ENCODE results near the gene TMEM232. TPM values are rescaled to one million over a fixed set of nuclear protein-coding genes. Genes with fewer than 3 reads are reported as not detected.
"Not testable (repeated sequence)": the region's sequence is repeated elsewhere in the genome, so short reads cannot be mapped to it uniquely, and the experiment has no call there.

Gene TMEM232
- total RNA-seq, 1 experiment from 2014 or later: 4.2 TPM

DNA sequence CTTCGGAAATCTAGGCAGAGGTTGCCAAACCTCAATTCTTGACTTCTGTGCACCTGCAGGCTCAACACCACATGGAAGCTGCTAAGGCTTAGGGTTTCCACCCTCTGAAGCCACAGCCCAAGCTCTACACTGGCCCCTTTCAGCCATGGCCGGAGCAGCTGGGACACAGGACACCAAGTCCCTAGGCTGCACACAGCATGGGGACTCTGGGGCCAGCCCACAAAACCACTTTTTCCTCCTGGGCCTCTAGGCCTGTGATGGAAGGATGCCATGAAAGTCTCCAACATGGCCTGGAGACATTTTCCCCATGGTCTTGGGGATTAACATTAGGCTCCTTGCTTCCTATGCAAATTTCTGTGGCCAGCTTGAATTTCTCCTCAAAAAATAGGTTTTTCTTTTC lies 5.0 kb upstream of the TMEM232 start:
- H3K79me2 ChIP-seq (ENCODE audit: low read length); DNase-seq; H3K9ac ChIP-seq (ENCODE audit: low read length); H2AFZ ChIP-seq (ENCODE audit: low read length); H3K9me3 ChIP-seq (ENCODE audit: low read length); H3K9me2 ChIP-seq (replicated peaks; ENCODE audit: insufficient read depth, low read length); H3K4me3 ChIP-seq (ENCODE audit: low read length); H3K27me3 ChIP-seq (ENCODE audit: low read length); H4K20me1 ChIP-seq (ENCODE audit: insufficient read depth, low read depth, low read length); H3K27ac ChIP-seq (ENCODE audit: low read length); H3K36me3 ChIP-seq (ENCODE audit: insufficient read depth, low read length); H3K4me2 ChIP-seq (ENCODE audit: low read depth, low read length, poor library complexity, severe bottlenecking): not testable (repeated sequence)
- peaks cover 16% of the 10 kb centered on the region for H3K4me1 ChIP-seq (ENCODE audit: low read length)

GRCh38 chr5:110727025-110727314 lies 499 bp upstream of the TMEM232 start:
- Histone ChIP-seq H3K36me3 (ENCODE audit: insufficient read depth, low read length) (no peaks in the 10 kb centered on the region), H3K27ac (ENCODE audit: low read length) (no peak overlapping the region), H3K79me2 (ENCODE audit: low read length) (no peaks in the 10 kb centered on the region), H3K4me3 (ENCODE audit: low read length) (peak overlapping the region; percentile 66), H3K9me3 (ENCODE audit: low read length) (no peaks in the 10 kb centered on the region), H2AFZ (ENCODE audit: low read length) (peak overlapping the region; percentile 100), H3K9ac (ENCODE audit: low read length) (peak overlapping the region; percentile 43), H3K4me2 (ENCODE audit: low read depth, low read length, poor library complexity, severe bottlenecking) (peak overlapping the region; percentile 90), H3K27me3 (ENCODE audit: low read length) (no peaks in the 10 kb centered on the region), H3K4me1 (ENCODE audit: low read length) (peaks cover 9% of the 10 kb centered on the region), H4K20me1 (ENCODE audit: insufficient read depth, low read depth, low read length) (no peaks in the 10 kb centered on the region), H3K9me2 (replicated peaks; ENCODE audit: insufficient read depth, low read length) (no peaks in the 10 kb centered on the region)
- no peak for DNase-seq

GRCh38 chr5:110718311-110718710 lies 8.2 kb downstream of the TMEM232 start:
- no peak overlapping the region for H3K27ac ChIP-seq (ENCODE audit: low read length)
- no peaks in the 10 kb centered on the region for H3K4me1 ChIP-seq (ENCODE audit: low read length)
- no peaks in the 10 kb centered on the region for H3K9me2 ChIP-seq (replicated peaks; ENCODE audit: insufficient read depth, low read length)
- no peak overlapping the region for H2AFZ ChIP-seq (ENCODE audit: low read length)
- no peak overlapping the region for H3K4me3 ChIP-seq (ENCODE audit: low read length)
- H3K36me3 ChIP-seq (ENCODE audit: insufficient read depth, low read length): no peaks in the 10 kb centered on the region
- no peak for DNase-seq
- no peak overlapping the region for H3K4me2 ChIP-seq (ENCODE audit: low read depth, low read length, poor library complexity, severe bottlenecking)
- H3K9ac ChIP-seq (ENCODE audit: low read length): no peak overlapping the region
- H4K20me1 ChIP-seq (ENCODE audit: insufficient read depth, low read depth, low read length): no peaks in the 10 kb centered on the region
- no peaks in the 10 kb centered on the region for H3K9me3 ChIP-seq (ENCODE audit: low read length)
- no peaks in the 10 kb centered on the region for H3K79me2 ChIP-seq (ENCODE audit: low read length)
- H3K27me3 ChIP-seq (ENCODE audit: low read length): no peaks in the 10 kb centered on the region

DNA sequence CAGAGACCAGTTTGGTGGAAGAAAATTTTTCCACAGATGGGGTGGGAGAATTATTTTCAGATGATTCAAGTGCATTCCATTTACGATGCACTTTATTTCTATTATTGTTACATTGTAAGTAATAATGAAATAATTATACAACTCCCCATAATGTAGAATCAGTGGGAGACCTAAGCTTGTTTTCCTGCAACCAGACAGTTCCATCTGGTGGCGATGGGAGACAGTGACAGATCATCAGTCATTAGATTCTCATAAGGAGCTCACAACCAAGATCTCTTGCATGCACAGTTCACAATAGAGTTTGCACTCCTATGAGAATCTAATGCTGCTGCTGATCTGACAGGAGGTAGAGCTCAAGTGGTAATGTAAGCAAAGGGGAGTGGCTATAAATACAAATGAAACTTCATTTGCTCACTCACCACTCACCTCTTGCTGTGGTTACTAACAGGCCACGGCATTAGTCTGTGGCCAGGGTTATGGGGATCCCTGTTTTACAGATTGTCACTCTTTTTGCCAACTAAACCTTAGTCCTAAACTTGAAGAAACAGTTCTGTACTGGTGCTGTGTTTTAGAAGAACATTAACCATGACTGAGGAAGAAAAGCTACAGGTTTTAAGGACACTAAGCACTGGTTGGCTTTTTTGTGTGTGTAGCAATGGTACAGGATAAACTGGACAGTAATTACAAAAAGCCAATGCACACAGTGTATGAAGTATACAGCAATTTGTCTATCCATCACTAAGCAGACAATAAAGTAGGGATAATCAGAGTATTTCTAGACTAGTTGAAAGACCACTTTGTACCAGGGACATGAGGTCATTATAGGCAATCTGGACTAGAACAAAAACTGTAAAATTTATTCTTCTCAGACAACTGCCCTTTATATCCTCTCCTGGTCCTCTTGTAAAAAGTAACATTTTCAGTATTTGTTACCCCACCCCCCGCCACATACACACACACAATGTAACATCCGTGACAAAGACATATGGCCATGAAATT lies 9.9 kb downstream of the TMEM232 start:
- Histone ChIP-seq H3K4me3 (ENCODE audit: low read length) (no peak overlapping the region), H3K9ac (ENCODE audit: low read length) (no peak overlapping the region), H3K4me2 (ENCODE audit: low read depth, low read length, poor library complexity, severe bottlenecking) (no peak overlapping the region), H4K20me1 (ENCODE audit: insufficient read depth, low read depth, low read length) (no peaks in the 10 kb centered on the region), H3K4me1 (ENCODE audit: low read length) (no peaks in the 10 kb centered on the region), H2AFZ (ENCODE audit: low read length) (no peak overlapping the region), H3K79me2 (ENCODE audit: low read length) (no peaks in the 10 kb centered on the region), H3K36me3 (ENCODE audit: insufficient read depth, low read length) (no peaks in the 10 kb centered on the region), H3K9me3 (ENCODE audit: low read length) (no peaks in the 10 kb centered on the region), H3K9me2 (replicated peaks; ENCODE audit: insufficient read depth, low read length) (no peaks in the 10 kb centered on the region), H3K27ac (ENCODE audit: low read length) (no peak overlapping the region), H3K27me3 (ENCODE audit: low read length) (no peaks in the 10 kb centered on the region)
- DNase-seq: no peak

GRCh38 chr5:110707260-110707844 lies 19.1 kb downstream of the TMEM232 start:
- Histone ChIP-seq H3K27ac (ENCODE audit: low read length) (no peak overlapping the region), H3K9me2 (replicated peaks; ENCODE audit: insufficient read depth, low read length) (no peaks in the 10 kb centered on the region), H3K27me3 (ENCODE audit: low read length) (no peaks in the 10 kb centered on the region), H3K4me3 (ENCODE audit: low read length) (no peak overlapping the region), H2AFZ (ENCODE audit: low read length) (no peak overlapping the region), H3K4me2 (ENCODE audit: low read depth, low read length, poor library complexity, severe bottlenecking) (no peak overlapping the region), H3K79me2 (ENCODE audit: low read length) (no peaks in the 10 kb centered on the region), H3K9ac (ENCODE audit: low read length) (no peak overlapping the region), H3K4me1 (ENCODE audit: low read length) (no peaks in the 10 kb centered on the region), H3K36me3 (ENCODE audit: insufficient read depth, low read length) (no peaks in the 10 kb centered on the region), H3K9me3 (ENCODE audit: low read length) (no peaks in the 10 kb centered on the region), H4K20me1 (ENCODE audit: insufficient read depth, low read depth, low read length) (no peaks in the 10 kb centered on the region)
- DNase-seq: no peak

DNA sequence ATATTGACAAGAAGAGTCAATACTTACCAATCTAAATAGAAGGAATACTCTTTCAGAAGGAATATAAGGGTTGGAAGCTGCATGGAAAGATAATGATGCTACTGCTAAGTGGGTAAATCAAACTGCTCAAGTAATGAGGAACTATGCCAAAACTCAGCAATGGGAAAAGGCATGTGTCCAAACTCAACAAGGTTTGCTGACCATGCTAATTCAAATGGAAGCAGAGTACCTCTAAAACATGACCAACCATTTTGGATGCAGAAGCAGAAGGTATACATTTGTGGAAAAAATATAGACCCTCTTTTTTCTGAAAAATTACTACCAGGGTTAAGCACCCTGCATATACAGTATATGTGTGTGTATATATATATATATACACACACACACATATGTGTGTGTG lies 21.1 kb downstream of the TMEM232 start:
- H2AFZ ChIP-seq (ENCODE audit: low read length): no peak overlapping the region
- no peaks in the 10 kb centered on the region for H3K36me3 ChIP-seq (ENCODE audit: insufficient read depth, low read length)
- H3K27me3 ChIP-seq (ENCODE audit: low read length): no peaks in the 10 kb centered on the region
- no peak overlapping the region for H3K27ac ChIP-seq (ENCODE audit: low read length)
- H4K20me1 ChIP-seq (ENCODE audit: insufficient read depth, low read depth, low read length): no peaks in the 10 kb centered on the region
- DNase-seq: no peak
- H3K9me3 ChIP-seq (ENCODE audit: low read length): no peaks in the 10 kb centered on the region
- H3K4me3 ChIP-seq (ENCODE audit: low read length): no peak overlapping the region
- no peaks in the 10 kb centered on the region for H3K79me2 ChIP-seq (ENCODE audit: low read length)
- no peaks in the 10 kb centered on the region for H3K9me2 ChIP-seq (replicated peaks; ENCODE audit: insufficient read depth, low read length)
- no peak overlapping the region for H3K9ac ChIP-seq (ENCODE audit: low read length)
- H3K4me2 ChIP-seq (ENCODE audit: low read depth, low read length, poor library complexity, severe bottlenecking): no peak overlapping the region
- no peaks in the 10 kb centered on the region for H3K4me1 ChIP-seq (ENCODE audit: low read length)

GRCh38 chr5:110703481-110703880 lies 23.0 kb downstream of the TMEM232 start:
- Histone ChIP-seq H3K27ac (ENCODE audit: low read length) (no peak overlapping the region), H3K4me3 (ENCODE audit: low read length) (no peak overlapping the region)

DNA sequence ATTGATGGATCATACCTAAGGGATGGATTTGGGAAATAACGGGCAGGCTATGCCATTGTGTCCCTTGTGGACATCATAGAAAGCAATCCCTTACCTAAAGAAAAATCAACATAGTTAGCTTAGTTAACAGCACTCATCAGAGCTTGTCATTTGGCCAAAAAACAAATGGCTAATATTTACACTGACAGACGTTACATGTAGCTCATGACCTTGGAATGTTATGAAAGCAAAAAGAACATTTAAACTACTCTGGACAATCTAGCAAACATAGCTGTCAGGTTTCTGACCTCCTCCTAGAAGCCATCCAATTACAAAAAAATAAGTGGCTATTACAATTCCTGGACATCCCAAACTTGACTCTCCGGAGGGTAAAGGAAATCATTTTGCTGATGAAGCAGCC lies 23.8 kb downstream of the TMEM232 start:
- H3K9ac ChIP-seq (ENCODE audit: low read length): no peak overlapping the region
- no peaks in the 10 kb centered on the region for H3K9me3 ChIP-seq (ENCODE audit: low read length)
- H3K4me1 ChIP-seq (ENCODE audit: low read length): no peaks in the 10 kb centered on the region
- H2AFZ ChIP-seq (ENCODE audit: low read length): no peak overlapping the region
- no peaks in the 10 kb centered on the region for H3K79me2 ChIP-seq (ENCODE audit: low read length)
- H3K36me3 ChIP-seq (ENCODE audit: insufficient read depth, low read length): no peaks in the 10 kb centered on the region
- no peak for DNase-seq
- no peaks in the 10 kb centered on the region for H3K27me3 ChIP-seq (ENCODE audit: low read length)
- H4K20me1 ChIP-seq (ENCODE audit: insufficient read depth, low read depth, low read length): no peaks in the 10 kb centered on the region
- H3K4me2 ChIP-seq (ENCODE audit: low read depth, low read length, poor library complexity, severe bottlenecking): no peak overlapping the region
- no peak overlapping the region for H3K4me3 ChIP-seq (ENCODE audit: low read length)
- no peaks in the 10 kb centered on the region for H3K9me2 ChIP-seq (replicated peaks; ENCODE audit: insufficient read depth, low read length)
- H3K27ac ChIP-seq (ENCODE audit: low read length): no peak overlapping the region

More at GRCh38 chr5:110703481-110703880, 23.0 kb downstream of the TMEM232 start:
- no peak overlapping the region for H3K9ac ChIP-seq (ENCODE audit: low read length)
- no peaks in the 10 kb centered on the region for H4K20me1 ChIP-seq (ENCODE audit: insufficient read depth, low read depth, low read length)
- no peaks in the 10 kb centered on the region for H3K27me3 ChIP-seq (ENCODE audit: low read length)
- no peaks in the 10 kb centered on the region for H3K79me2 ChIP-seq (ENCODE audit: low read length)
- no peaks in the 10 kb centered on the region for H3K36me3 ChIP-seq (ENCODE audit: insufficient read depth, low read length)
- no peaks in the 10 kb centered on the region for H3K4me1 ChIP-seq (ENCODE audit: low read length)
- no peaks in the 10 kb centered on the region for H3K9me2 ChIP-seq (replicated peaks; ENCODE audit: insufficient read depth, low read length)
- no peak overlapping the region for H3K4me2 ChIP-seq (ENCODE audit: low read depth, low read length, poor library complexity, severe bottlenecking)
- no peak for DNase-seq
- no peaks in the 10 kb centered on the region for H3K9me3 ChIP-seq (ENCODE audit: low read length)
- no peak overlapping the region for H2AFZ ChIP-seq (ENCODE audit: low read length)
